Activated CD8-positive, alpha-beta memory T cell treated with anti-CD3 and anti-CD28 coated beads for 24 hours (primary cell): ENCODE results near the gene GKAP1.
A peak's percentile ranks its signal among the peaks of the same experiment; 100 is the strongest.
"Not testable (repeated sequence)": the region's sequence is repeated elsewhere in the genome, so short reads cannot be mapped to it uniquely, and the experiment has no call there.

Experiments
- DNase-seq: peaks from one replicate; pipeline ENCODE4 v3.0.0-alpha.2; 2020

The GKAP1 gene

GRCh38 chr9:83817356-83818278, at the start of gene GKAP1:
Gene GKAP1, minus strand, starts transcription at chr9:83817769. Its CDS starts 11,252 bp downstream, at chr9:83806517.
- DNase-seq = peak; percentile 85

- not testable (repeated sequence) for DNase-seq
Observed at GRCh38 chr9:83849895-83850294, 32.3 kb upstream of the GKAP1 start.

DNA sequence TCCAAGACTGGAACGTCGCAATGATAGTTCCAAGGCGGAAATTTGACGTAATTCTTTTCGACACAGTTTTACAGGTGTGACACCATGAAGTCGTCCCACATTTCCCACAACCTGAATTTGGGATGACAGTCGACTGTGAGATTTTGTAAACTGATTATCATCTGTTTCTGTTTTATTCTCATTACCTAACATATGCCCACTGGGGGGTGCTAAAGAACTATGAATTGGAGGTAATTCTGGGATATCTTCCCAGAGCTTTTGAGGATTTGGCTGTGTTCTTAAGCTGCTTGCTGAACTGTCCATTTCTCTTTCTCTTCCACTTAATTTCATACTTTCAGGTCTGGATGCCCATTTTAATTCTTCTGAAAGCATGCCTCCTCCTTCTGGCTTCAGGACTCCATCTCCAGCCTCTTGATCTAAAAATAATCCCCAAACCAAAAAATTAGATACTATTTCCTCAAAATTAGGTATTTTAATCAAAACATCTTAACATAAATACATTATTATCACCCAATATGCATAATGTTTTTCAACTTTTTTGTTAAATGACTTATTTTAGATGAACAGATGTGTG, 19.6 kb upstream of the GKAP1 start:
- DNase-seq = not testable (repeated sequence)

DNA sequence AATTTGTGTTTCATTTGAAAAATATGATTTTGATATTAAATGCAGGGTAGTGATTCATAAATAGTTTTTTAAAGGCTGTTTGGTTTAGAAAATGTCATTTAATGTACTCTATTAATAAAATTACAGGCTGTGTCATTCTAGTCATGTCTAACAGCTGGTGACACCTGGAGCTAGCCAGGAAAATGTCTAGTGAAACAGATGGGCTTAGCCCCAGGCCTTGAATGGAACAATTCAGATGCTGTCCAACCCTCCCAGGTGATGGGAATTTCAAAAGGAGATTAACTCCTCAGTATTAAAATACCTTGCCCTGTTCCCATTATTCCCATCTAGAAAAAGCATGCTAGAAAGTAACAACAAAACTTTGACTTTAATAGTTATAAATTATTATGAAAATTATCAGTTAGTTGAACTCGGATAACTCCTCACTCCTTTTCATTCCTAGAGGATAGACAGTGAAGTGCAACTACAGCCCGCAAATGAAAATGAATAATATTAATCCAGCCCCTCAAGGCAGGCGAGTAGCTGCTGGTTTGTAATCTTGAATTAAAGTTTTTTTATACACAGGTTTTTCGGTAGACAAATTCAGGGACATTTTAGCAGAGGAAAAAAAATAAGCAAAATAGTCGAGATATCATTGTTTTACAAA, 13.0 kb upstream of the GKAP1 start:
- not testable (repeated sequence) for DNase-seq

- DNase-seq = not testable (repeated sequence)
Observed at GRCh38 chr9:83824986-83825623, 7.5 kb upstream of the GKAP1 start.

GRCh38 chr9:83817011-83817355, 586 bp downstream of the GKAP1 start:
- DNase-seq = not testable (repeated sequence)

DNA sequence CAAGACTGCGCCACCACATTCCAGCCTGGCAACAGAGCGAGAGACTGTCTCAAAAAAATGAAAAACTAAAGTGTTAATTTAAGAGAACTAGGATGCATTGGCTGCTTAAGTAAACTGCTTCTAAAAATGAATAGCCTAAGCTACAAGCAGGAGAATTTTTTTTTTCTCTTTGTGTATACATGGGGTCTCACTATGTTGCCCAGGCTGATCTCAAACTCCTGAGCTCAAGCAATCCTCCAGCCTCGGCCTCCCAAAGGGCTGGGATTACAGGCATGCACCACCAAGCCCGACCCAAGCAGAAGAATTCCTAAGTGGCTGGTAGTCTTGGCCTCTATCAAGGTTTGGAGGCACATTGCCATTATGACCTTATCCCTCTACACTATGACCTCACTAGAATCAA, 2.4 kb downstream of the GKAP1 start:
- not testable (repeated sequence) for DNase-seq

GRCh38 chr9:83809213-83809612, 8.4 kb downstream of the GKAP1 start:
- not testable (repeated sequence) for DNase-seq

GRCh38 chr9:83804454-83804853, 13.1 kb downstream of the GKAP1 start:
- not testable (repeated sequence) for DNase-seq

DNA sequence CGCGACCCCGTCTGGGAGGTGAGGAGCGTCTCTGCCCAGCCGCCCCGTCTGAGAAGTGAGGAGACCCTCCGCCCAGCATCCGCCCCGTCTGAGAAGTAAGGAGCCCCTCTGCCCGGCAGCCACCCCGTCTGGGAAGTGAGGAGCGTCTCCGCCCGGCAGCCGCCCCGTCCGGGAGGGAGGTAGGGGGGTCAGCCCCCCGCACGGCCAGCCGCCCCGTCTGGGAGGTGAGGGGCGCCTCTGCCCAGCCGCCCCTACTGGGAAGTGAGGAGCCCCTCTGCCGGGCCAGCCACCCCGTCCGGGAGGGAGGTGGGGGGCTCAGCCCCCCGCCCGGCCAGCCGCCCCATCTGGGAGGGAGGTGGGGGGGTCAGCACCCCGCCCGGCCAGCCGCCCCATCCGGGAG, 13.6 kb downstream of the GKAP1 start:
- not testable (repeated sequence) for DNase-seq

DNA sequence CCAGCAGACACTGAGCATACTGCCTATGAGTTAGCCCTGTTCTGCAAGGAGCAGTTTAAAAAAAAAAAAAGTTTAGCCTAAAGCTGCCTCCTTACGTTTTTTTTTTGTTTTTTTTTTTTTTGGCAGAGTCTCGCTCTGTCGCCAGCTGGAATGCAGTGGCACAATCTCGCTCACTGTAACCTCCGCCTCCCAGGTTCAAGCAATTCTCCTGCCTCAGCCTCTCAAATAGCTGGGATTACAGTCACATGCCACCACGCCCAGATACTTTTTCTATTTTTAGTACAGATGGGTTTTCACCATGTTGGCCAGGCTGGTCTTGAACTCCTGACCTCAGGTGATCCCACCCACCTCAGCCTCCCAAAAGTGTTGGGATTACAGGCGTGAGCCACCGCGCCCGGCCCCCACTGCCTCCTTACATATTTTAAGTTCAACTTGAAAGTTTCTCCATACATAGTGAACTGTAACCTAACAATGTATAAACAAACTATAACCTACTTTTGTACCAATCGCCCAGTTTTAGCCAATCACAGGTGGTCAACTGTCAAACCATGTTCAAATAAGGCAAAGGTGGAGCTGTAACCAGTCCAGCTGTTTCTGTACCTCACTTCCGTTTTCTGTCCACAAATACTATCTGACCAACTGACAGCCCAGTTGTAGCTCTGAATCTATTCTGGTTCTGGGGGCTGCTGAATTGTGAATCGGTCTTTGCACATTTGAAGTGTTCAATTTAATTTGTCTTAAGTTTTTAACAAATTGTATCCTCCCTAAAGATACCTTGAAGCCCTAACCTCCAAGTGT, 17.1 kb downstream of the GKAP1 start:
- DNase-seq = no peak

DNA sequence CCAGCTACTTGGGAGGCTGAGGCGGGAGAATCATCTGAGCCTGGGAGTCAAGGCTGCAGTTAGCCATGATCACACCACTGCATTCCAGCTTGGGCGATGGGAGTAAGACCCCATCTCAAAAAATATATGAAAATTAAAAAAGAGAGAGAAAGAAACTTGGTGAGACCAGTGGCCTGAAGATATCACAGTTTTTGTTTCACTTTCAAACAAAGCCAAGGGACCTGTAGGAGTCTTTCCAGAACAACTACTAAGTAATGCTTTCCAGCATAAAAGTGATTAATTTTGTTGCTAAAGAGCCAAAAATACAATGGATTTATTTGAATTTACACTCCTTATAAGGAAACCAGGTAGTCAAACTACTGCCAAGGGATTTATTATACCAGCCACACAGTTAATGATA, 23.5 kb downstream of the GKAP1 start:
- DNase-seq = no peak

DNA sequence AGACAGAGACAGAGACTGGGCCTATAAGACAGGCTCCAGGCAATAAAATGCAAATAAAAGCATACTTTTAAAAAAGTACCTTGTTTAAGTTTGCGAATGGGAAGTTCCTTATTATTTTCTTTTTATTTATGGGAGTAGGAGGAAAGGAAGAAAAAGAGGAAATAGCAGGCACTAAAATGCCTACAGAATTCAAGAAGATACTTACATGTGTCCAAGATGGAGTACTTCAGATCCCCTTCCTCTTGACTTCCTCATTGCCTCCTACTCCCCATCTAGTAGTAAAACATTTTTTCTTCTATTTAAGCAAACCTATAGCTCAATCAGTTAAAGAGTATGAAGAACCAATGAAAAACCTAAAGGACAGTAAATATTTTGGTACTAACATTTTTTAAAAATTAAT, 24.8 kb downstream of the GKAP1 start:
- no peak for DNase-seq

DNA sequence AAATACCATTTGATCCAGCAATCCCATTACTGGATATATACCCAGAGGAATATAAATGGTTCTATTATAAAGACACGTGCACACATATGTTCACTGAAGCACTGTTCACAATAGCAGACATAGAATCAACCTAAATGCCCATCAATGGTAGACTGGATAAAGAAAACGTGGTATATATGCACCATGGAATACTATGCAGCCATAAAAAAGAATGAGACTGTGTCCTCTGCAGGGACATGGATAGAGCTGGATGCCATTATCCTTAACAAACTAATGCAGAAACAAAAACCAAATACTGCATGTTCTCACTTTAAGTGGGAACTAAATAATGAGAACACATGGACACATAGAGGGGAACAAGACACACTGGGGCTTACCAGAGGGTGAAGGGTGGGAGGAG, 39.4 kb downstream of the GKAP1 start:
- DNase-seq = no peak

DNA sequence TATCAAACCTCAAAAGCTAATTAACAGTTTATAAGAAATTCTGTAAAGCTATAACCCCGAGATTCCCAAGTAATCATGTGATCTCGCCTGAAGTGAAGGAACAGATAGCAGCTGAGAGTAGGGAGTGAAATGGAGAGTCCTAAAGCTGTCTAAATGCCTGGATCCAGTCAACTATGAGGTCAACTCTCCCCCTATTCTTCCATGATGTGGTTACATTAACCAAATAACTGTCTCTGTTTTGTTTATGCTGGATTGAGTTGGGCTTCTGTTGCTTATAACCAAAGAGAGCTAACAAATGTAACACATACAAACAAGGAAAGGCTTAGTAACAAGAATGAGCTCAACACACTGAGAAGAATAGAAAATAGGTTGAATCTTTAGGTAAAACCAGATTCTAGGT, 41.6 kb downstream of the GKAP1 start:
- DNase-seq = no peak

- DNase-seq = no peak
Observed at GRCh38 chr9:83772860-83773259, 44.7 kb downstream of the GKAP1 start.

GRCh38 chr9:83765376-83765775, 52.2 kb downstream of the GKAP1 start:
- no peak for DNase-seq

- DNase-seq = no peak
Observed at GRCh38 chr9:83754383-83754977, 63.1 kb downstream of the GKAP1 start.

DNA sequence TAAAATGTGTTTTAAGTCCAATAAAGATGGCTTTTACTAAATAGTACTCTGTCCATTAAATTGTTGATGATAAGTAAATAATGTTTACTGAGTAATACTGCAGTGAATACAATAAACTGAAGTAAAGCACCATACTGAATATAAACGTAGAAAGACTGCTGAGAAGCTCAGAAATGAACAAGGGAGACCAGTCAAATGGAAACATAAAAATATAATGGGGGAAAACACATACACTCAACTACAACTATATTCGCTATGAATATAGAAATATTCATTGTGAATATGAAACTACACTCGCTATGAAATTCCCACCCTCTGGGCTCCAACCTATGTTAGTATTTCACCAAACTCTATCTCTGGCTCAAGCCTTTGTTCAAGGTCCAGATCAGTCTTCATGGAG, 67.9 kb downstream of the GKAP1 start:
- DNase-seq = no peak

DNA sequence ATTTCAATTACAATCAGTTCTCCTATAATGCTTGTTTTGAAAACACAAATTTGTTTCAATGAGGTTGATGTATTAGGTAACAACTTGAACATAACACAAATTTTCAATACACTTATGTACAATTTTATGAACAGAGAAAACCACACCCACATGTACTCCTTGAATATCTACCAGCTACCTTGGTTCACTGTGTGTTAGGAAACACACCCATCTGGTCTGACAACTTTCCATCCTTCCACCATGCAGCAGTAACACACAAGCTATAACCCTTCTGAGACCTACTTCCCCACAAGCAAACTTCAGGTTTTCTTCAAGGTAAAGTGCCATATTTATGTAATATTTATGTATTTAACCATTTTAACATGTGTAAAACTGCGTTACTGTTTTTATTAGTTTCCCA, 73.4 kb downstream of the GKAP1 start:
- DNase-seq = no peak

- DNase-seq = no peak
Observed at GRCh38 chr9:83733739-83734138, 83.8 kb downstream of the GKAP1 start.
